Endodermal cell (in vitro differentiated cells): ENCODE results near the gene MLKL. TPM values are rescaled to one million over a fixed set of nuclear protein-coding genes. Genes with fewer than 3 reads are reported as not detected.

Experiments used
- DNase-seq: peaks from one replicate; pipeline ENCODE4 v3.0.0-alpha.2; 2017
- H3K27ac ChIP-seq: 2 replicates; pipeline ENCODE4 v1.5.1; 2013; ENCODE audit warnings: mild to moderate bottlenecking, low read depth, low read length, moderate library complexity
- H3K27me3 ChIP-seq: 2 replicates; pipeline ENCODE4 v1.6.1; 2013; ENCODE audit warnings: mild to moderate bottlenecking, low read length, moderate library complexity; ENCODE audit not compliant: insufficient read depth, control insufficient read depth, poor library complexity, severe bottlenecking
- H3K36me3 ChIP-seq: 2 replicates; pipeline ENCODE4 v1.7.0; 2013; ENCODE audit warnings: mild to moderate bottlenecking, low read length, moderate library complexity; ENCODE audit not compliant: control insufficient read depth, insufficient read depth
- H3K4me1 ChIP-seq: one replicate; pipeline ENCODE4 v1.7.0; 2013; ENCODE audit warnings: low read length; ENCODE audit not compliant: control insufficient read depth, insufficient read depth
- H3K4me3 ChIP-seq: 2 replicates; pipeline ENCODE4 v1.5.1; 2013; ENCODE audit warnings: mild to moderate bottlenecking, low read length, moderate library complexity
- H3K9ac ChIP-seq: 2 replicates; pipeline ENCODE4 v1.6.1; 2013; ENCODE audit warnings: mild to moderate bottlenecking, low read length, moderate library complexity; ENCODE audit not compliant: poor library complexity, severe bottlenecking; ENCODE audit errors: extremely low read depth
- H3K9me3 ChIP-seq: 2 replicates; pipeline ENCODE4 v1.6.1; 2013; ENCODE audit warnings: mild to moderate bottlenecking, low read length, moderate library complexity; ENCODE audit not compliant: control insufficient read depth
- H3K27ac Mint-ChIP-seq: 2 replicates; pipeline ENCODE4 v1.8.0; 2020; ENCODE audit warnings: mixed read lengths
- H3K27me3 Mint-ChIP-seq: 2 replicates; pipeline ENCODE4 v1.8.0; 2021; ENCODE audit warnings: mild to moderate bottlenecking, mixed read lengths; ENCODE audit not compliant: insufficient read depth
- H3K36me3 Mint-ChIP-seq: 2 replicates; pipeline ENCODE4 v1.8.0; 2020; ENCODE audit warnings: low read depth, mixed read lengths
- H3K4me1 Mint-ChIP-seq: 2 replicates; pipeline ENCODE4 v1.8.0; 2020; ENCODE audit warnings: mixed read lengths
- H3K4me3 Mint-ChIP-seq: 2 replicates; pipeline ENCODE4 v1.8.0; 2020; ENCODE audit warnings: mild to moderate bottlenecking, moderate library complexity, mixed read lengths
- H3K9me3 Mint-ChIP-seq: 2 replicates; pipeline ENCODE4 v1.8.0; 2020; ENCODE audit warnings: mild to moderate bottlenecking, mixed read lengths
- WGBS, 2 experiments: methylation state at CpG; one replicate each; pipeline versions ENCODE4 v1.1.5 to v1.1.7; 2013; ENCODE audit warnings: missing lambda C conversion rate in 2 of 2, mixed read lengths in 1 of 2; ENCODE audit not compliant: insufficient coverage in 1 of 2, insufficient read length in 1 of 2; 5-methylcytosine and 5-hydroxymethylcytosine counted together
- total RNA-seq, 2 donors: library from RNA; stranded (reverse); fragmentation: NEBNext Ultra II Directional in 1 of 2; extraction: Animal tissue kit (Norgen Biotek cat#: 25700) in 1 of 2; gene quantifications; 2 replicates in 1 of 2; 3 replicates in 1 of 2; pipeline ENCODE4 v1.2.1, GENCODE V29; 2021
- TF ChIP-seq, protein P1 (sequence below): fragments of 200-600 bp; sonication (generic); conservative IDR thresholded peaks from 2 replicates; pipeline ENCODE4 v1.5.0; 2021; ENCODE audit warnings: antibody characterized with exemption, mild to moderate bottlenecking

Gene MLKL
- total RNA-seq, 2 donors from 2014 or later, result 0.22 to 1.3 TPM

DNA sequence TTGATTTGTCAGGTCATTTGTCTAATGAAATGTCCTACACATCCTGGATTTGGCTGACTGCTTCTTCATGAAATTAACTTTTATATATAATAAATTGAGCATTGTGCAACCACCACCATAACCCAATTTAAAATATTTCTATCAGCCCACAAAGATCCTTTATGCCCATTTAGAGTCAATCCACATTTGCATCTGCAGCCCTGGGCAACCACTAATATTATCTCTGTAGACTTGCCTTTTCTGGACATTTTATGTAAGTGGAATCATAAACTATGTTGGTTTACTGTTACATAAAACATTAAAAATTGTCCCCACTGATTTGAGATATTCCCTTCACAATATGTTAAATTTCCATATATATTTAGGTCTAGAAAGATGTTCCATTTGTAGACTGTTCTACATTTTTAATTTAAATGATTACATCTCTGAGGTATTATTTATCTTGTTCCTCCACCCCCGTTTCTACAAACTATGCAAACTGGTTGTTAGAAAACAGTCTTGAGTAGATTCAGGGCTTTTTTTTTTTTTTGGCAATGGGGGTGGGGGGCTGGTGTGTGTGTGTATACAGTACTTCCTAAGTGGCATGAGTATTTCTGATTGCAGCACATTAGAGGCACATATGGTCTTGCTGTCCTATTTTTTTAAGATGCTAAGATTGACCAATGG, 50.7 kb downstream of the MLKL start:
- WGBS, 2 experiments, result 100% methylated on average over 1 of the region's 1 CpG; no CpG with 5 or more reads in 1 of the 2 experiments

DNA sequence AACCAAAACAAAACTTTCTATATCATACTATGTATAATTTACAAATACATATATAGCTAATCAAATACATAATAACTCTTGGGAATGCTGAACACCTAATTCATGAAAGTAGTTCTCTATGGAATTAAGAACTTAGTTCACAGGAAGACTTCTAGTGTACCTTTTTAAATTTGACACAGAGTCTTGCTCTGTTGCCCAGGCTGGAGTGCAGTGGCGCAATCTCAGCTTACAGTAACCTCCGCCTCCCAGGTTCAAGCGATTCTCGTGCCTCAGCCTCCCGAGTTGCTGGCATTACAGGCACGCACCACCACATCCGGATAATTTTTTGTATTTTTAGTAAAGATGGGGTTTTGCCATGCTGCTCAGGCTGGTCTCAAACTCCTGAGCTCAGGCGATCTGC, 58.7 kb downstream of the MLKL start:
- WGBS, 2 experiments, result 85 to 97% methylated on average over 4 to 8 of the region's 8 CpGs
- Histone ChIP-seq H3K27ac (no peak overlapping the region), H3K9me3 (no peaks in the 10 kb centered on the region), H3K36me3 (peaks cover 78% of the 10 kb centered on the region), H3K9ac (no peak overlapping the region), H3K4me3 (no peak overlapping the region), H3K4me1 (no peaks in the 10 kb centered on the region), H3K27me3 (no peaks in the 10 kb centered on the region)
- DNase-seq, result no peak
- TF ChIP-seq, protein P1, sequence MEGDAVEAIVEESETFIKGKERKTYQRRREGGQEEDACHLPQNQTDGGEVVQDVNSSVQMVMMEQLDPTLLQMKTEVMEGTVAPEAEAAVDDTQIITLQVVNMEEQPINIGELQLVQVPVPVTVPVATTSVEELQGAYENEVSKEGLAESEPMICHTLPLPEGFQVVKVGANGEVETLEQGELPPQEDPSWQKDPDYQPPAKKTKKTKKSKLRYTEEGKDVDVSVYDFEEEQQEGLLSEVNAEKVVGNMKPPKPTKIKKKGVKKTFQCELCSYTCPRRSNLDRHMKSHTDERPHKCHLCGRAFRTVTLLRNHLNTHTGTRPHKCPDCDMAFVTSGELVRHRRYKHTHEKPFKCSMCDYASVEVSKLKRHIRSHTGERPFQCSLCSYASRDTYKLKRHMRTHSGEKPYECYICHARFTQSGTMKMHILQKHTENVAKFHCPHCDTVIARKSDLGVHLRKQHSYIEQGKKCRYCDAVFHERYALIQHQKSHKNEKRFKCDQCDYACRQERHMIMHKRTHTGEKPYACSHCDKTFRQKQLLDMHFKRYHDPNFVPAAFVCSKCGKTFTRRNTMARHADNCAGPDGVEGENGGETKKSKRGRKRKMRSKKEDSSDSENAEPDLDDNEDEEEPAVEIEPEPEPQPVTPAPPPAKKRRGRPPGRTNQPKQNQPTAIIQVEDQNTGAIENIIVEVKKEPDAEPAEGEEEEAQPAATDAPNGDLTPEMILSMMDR, result no peak
- H3K27me3 Mint-ChIP-seq, result no peaks in the 10 kb centered on the region
- no peaks in the 10 kb centered on the region for H3K9me3 Mint-ChIP-seq
- peaks cover 68% of the 10 kb centered on the region for H3K36me3 Mint-ChIP-seq
- no peak overlapping the region for H3K27ac Mint-ChIP-seq
- H3K4me1 Mint-ChIP-seq, result no peaks in the 10 kb centered on the region
- H3K4me3 Mint-ChIP-seq, result no peak overlapping the region

More for the DNA sequence above, 50.7 kb downstream of the MLKL start:
- Histone ChIP-seq H3K4me3 (no peak overlapping the region), H3K27ac (no peak overlapping the region), H3K4me1 (no peaks in the 10 kb centered on the region), H3K9me3 (no peaks in the 10 kb centered on the region), H3K9ac (no peak overlapping the region), H3K27me3 (no peaks in the 10 kb centered on the region), H3K36me3 (peaks cover 87% of the 10 kb centered on the region)
- Mint-ChIP-seq H3K4me1 (peaks cover 8% of the 10 kb centered on the region), H3K36me3 (peaks cover 70% of the 10 kb centered on the region), H3K27ac (no peak overlapping the region), H3K4me3 (no peak overlapping the region), H3K27me3 (no peaks in the 10 kb centered on the region), H3K9me3 (no peaks in the 10 kb centered on the region)
- DNase-seq, result no peak
- TF ChIP-seq, protein P1, result no peak

DNA sequence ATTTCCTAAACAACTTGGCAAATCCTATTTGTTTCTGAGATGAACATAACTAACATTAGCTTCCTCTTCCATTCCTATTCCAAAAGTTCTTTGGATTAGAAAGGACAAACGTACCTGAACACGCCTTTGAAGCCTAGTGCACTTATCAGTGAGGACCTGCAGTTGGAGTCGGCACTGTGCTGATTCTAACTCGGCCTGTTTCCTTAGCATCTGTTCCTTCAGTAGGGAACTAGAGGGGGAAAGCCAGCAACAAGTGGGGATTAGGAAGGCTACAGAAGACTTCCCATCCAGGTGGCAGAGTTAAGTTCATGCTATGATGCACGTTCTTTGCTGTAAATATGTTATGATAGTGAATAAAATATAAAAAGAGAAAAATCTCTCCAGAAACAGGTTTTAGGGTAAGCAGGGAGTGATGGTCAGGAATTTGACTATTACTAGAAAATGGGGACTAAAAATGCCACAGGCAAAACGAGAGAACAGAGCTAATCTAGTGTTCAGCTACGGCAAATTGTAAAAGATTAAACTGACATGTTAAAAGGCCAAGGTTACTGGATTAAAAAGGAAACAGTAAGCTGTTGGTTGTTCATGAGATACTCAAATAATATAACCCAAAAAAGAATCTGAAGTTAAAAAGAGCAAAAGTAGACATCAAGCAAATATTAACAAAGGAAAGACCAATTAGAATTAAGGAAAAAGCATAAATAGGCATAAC, 62.8 kb downstream of the MLKL start:
- Histone ChIP-seq H3K27me3 (no peaks in the 10 kb centered on the region), H3K36me3 (peaks cover 79% of the 10 kb centered on the region), H3K9ac (no peak overlapping the region), H3K4me1 (no peaks in the 10 kb centered on the region), H3K4me3 (no peak overlapping the region), H3K27ac (no peak overlapping the region), H3K9me3 (no peaks in the 10 kb centered on the region)
- 95% methylated on average over 6 to 7 of the region's 7 CpGs for WGBS, 2 experiments
- TF ChIP-seq, protein P1, result no peak
- no peak for DNase-seq
- Mint-ChIP-seq H3K9me3 (no peaks in the 10 kb centered on the region), H3K27ac (no peak overlapping the region), H3K27me3 (no peaks in the 10 kb centered on the region), H3K4me3 (no peak overlapping the region), H3K4me1 (no peaks in the 10 kb centered on the region), H3K36me3 (peaks cover 66% of the 10 kb centered on the region)
